ENCODE data around the gene DDHD1. TPM values are rescaled to one million over a fixed set of nuclear protein-coding genes. Genes with fewer than 3 reads are reported as not detected.

Gene DDHD1
- total RNA-seq, 1 experiment from 2014 or later: 10.6 TPM

DNA sequence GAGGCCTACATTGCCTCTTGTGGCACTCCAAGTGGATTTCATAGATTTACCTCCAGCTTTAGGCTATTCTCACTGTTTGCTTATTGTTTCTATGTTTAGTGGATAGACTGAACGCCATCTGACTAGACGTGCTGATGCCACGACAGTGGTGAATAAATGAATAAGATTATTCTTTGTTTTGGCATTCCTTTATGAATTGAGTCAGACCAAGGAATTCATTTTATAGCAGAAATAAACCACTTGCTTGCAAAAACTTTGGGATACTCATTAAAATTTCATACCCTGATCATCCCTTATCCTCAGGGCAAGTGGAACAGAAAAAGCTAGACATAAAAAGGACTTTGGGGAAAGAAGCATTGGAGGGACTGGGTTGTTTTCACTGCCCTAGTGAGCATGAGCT lies 130.5 kb downstream of the DDHD1 start:
- H3K4me2 ChIP-seq (ENCODE audit: low read length): 0 out of 2 replicates have a peak overlapping the region, but pooled peaks have one; percentile 23
- H4K20me1 ChIP-seq (ENCODE audit: low read length): no peaks in the 10 kb centered on the region
- CTCF ChIA-PET: interaction anchor here (0.6 to 0.8 kb wide), 3 partner anchors 248 to 361 kb away, joined by 6 to 7 read pairs (median 6); no protein-coding TSS in a partner anchor
- POLR2A ChIA-PET (ENCODE audit: unreplicated experiment): interaction anchor here (0.7 kb wide), 1 partner anchor 11 kb away, joined by 4 read pairs; no protein-coding TSS in a partner anchor
- no peaks in the 10 kb centered on the region for H3K9me2 ChIP-seq (replicated peaks; ENCODE audit: low read length)
- H3K4me1 ChIP-seq (ENCODE audit: insufficient read depth, low read length): peaks cover 19% of the 10 kb centered on the region
- no peaks in the 10 kb centered on the region for H3K27me3 ChIP-seq (ENCODE audit: low read length)
- TF ChIP-seq EZH2phosphoT487 (IDR thresholded peaks at IDR 0.05; ENCODE audit: borderline replicate concordance, low read length): no peak
- no peak for TF ChIP-seq EZH2 (IDR thresholded peaks at IDR 0.05; ENCODE audit: low read length, unreplicated experiment)
- TF ChIP-seq, protein P1, sequence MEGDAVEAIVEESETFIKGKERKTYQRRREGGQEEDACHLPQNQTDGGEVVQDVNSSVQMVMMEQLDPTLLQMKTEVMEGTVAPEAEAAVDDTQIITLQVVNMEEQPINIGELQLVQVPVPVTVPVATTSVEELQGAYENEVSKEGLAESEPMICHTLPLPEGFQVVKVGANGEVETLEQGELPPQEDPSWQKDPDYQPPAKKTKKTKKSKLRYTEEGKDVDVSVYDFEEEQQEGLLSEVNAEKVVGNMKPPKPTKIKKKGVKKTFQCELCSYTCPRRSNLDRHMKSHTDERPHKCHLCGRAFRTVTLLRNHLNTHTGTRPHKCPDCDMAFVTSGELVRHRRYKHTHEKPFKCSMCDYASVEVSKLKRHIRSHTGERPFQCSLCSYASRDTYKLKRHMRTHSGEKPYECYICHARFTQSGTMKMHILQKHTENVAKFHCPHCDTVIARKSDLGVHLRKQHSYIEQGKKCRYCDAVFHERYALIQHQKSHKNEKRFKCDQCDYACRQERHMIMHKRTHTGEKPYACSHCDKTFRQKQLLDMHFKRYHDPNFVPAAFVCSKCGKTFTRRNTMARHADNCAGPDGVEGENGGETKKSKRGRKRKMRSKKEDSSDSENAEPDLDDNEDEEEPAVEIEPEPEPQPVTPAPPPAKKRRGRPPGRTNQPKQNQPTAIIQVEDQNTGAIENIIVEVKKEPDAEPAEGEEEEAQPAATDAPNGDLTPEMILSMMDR (conservative IDR thresholded peaks at IDR 0.05; ENCODE audit: low read depth, low read length): no peak
- no peak overlapping the region for H3K4me3 ChIP-seq (ENCODE audit: low read length)
- no TSS peak for BruUV-seq (replicated peaks)
- no peaks in the 10 kb centered on the region for H3F3A ChIP-seq (ENCODE audit: low read length, unreplicated experiment)
- DNase-seq (peak; percentile 87), ATAC-seq (peak; percentile 96)
- H3K9ac ChIP-seq (ENCODE audit: low read length): no peak overlapping the region
- H3K79me2 ChIP-seq (ENCODE audit: low read length): no peaks in the 10 kb centered on the region
- peak overlapping the region; percentile 17 for H3K27ac ChIP-seq (ENCODE audit: low read length)
- intact Hi-C loops (cut with micrococcal nuclease): loop anchor here (1.0 to 5.0 kb wide), 4 partner anchors 11 to 100 kb away; no protein-coding TSS in a partner anchor
- no peaks in the 10 kb centered on the region for H3K9me3 ChIP-seq (ENCODE audit: low read length)
- no peaks in the 10 kb centered on the region for H3K36me3 ChIP-seq (ENCODE audit: low read depth, low read length)
- H2AFZ ChIP-seq (ENCODE audit: low read length): no peak overlapping the region

DNA sequence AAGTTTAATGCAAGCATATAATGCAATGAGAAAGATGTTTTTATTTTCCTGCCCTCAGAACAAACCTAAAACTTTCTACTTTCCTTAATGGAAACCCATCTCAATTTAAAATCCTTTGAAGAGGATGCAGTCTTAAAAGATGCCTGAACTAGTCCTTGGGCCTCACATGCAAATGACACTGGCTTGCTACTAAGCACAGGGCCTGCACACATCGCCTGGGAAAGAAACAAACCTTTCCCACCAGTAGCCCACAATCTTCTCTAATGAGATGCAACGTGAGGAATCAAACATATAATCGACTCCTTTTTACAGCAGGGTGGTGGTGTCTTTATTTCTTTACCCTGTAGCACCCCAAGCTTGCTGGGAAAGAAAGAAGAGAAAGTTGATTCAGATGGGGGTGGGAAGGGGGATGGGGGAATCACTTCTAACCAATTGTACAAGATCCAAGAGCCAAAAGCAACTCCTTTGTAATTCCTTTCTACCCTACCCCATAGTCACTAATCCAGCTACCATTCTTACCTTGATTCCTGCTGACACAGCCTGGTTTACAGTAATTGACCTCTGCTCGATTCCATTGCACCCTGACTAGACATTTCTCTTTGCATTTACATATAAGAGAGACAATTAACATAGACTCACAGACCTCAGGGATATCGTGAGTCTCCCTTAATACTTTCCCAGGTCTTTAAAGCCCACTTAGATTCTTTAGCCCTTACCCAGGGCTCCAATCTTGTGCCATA lies 132.8 kb downstream of the DDHD1 start:
- no peak overlapping the region for H3K4me2 ChIP-seq (ENCODE audit: low read length)
- H3K36me3 ChIP-seq (ENCODE audit: low read depth, low read length): no peaks in the 10 kb centered on the region
- BruUV-seq (replicated peaks): no TSS peak
- CTCF ChIA-PET: no interaction called here
- no peaks in the 10 kb centered on the region for H3K9me2 ChIP-seq (replicated peaks; ENCODE audit: low read length)
- no peaks in the 10 kb centered on the region for H3K27me3 ChIP-seq (ENCODE audit: low read length)
- H3K79me2 ChIP-seq (ENCODE audit: low read length): no peaks in the 10 kb centered on the region
- no peak overlapping the region for H3K27ac ChIP-seq (ENCODE audit: low read length)
- intact Hi-C loops (cut with micrococcal nuclease): loop anchor here (5.0 kb wide), 1 partner anchor 98 kb away; no protein-coding TSS in a partner anchor
- H3F3A ChIP-seq (ENCODE audit: low read length, unreplicated experiment): no peaks in the 10 kb centered on the region
- TF ChIP-seq, protein P1 (conservative IDR thresholded peaks at IDR 0.05; ENCODE audit: low read depth, low read length): no peak
- TF ChIP-seq EZH2 (IDR thresholded peaks at IDR 0.05; ENCODE audit: low read length, unreplicated experiment) (no peak), EZH2phosphoT487 (IDR thresholded peaks at IDR 0.05; ENCODE audit: borderline replicate concordance, low read length) (no peak)
- no peak for DNase-seq
- H3K4me3 ChIP-seq (ENCODE audit: low read length): no peak overlapping the region
- H3K9ac ChIP-seq (ENCODE audit: low read length): no peak overlapping the region
- no peak for ATAC-seq
- POLR2A ChIA-PET (ENCODE audit: unreplicated experiment): interaction anchor here (0.6 kb wide), 1 partner anchor 71 kb away, joined by 4 read pairs; no protein-coding TSS in a partner anchor
- H4K20me1 ChIP-seq (ENCODE audit: low read length): no peaks in the 10 kb centered on the region
- H3K9me3 ChIP-seq (ENCODE audit: low read length): no peaks in the 10 kb centered on the region
- H2AFZ ChIP-seq (ENCODE audit: low read length): no peak overlapping the region
- H3K4me1 ChIP-seq (ENCODE audit: insufficient read depth, low read length): peaks cover 19% of the 10 kb centered on the region

GRCh38 chr14:53019406-53019805 lies 133.7 kb downstream of the DDHD1 start:
- Histone ChIP-seq H2AFZ (ENCODE audit: low read length) (no peak overlapping the region), H3K4me3 (ENCODE audit: low read length) (no peak overlapping the region), H3K4me1 (ENCODE audit: insufficient read depth, low read length) (peaks cover 19% of the 10 kb centered on the region), H3K9me3 (ENCODE audit: low read length) (no peaks in the 10 kb centered on the region), H3K4me2 (ENCODE audit: low read length) (no peak overlapping the region), H3K79me2 (ENCODE audit: low read length) (no peaks in the 10 kb centered on the region), H4K20me1 (ENCODE audit: low read length) (no peaks in the 10 kb centered on the region), H3K36me3 (ENCODE audit: low read depth, low read length) (no peaks in the 10 kb centered on the region), H3F3A (ENCODE audit: low read length, unreplicated experiment) (no peaks in the 10 kb centered on the region), H3K27me3 (ENCODE audit: low read length) (no peaks in the 10 kb centered on the region), H3K9me2 (replicated peaks; ENCODE audit: low read length) (no peaks in the 10 kb centered on the region), H3K27ac (ENCODE audit: low read length) (no peak overlapping the region), H3K9ac (ENCODE audit: low read length) (no peak overlapping the region)
- ATAC-seq: no peak
- POLR2A ChIA-PET (ENCODE audit: unreplicated experiment): interaction anchor here (0.6 to 0.7 kb wide), 2 partner anchors 13 to 15 kb away, joined by 3 to 5 read pairs; no protein-coding TSS in a partner anchor
- no TSS peak for BruUV-seq (replicated peaks)
- no peak for DNase-seq
- no peak for TF ChIP-seq EZH2 (IDR thresholded peaks at IDR 0.05; ENCODE audit: low read length, unreplicated experiment)
- no peak for TF ChIP-seq EZH2phosphoT487 (IDR thresholded peaks at IDR 0.05; ENCODE audit: borderline replicate concordance, low read length)
- CTCF ChIA-PET: no interaction called here
- intact Hi-C loops (cut with micrococcal nuclease): no loop called here
